Activated B cell treated with CpG ODN at 0.5 μM for 24 hours (primary cell): ENCODE results near the gene ZSCAN10. TPM values are rescaled to one million over a fixed set of nuclear protein-coding genes. Genes with fewer than 3 reads are reported as not detected.

ENCODE experiments used
- ATAC-seq: fragments of 200-7000 bp; cut with Tn5 transposase; one replicate; pipeline ENCODE4 v1.10.0; 2021; ENCODE audit warnings: low read depth, mild to moderate bottlenecking, moderate library complexity
- CTCF ChIA-PET: fragments of 350-600 bp; sonication (Branson Sonifier 250); formaldehyde crosslinking; loops from one replicate; lab custom pipeline; 2021; ENCODE audit warnings: antibody characterized with exemption; lab: Charles Lee
- POLR2A ChIA-PET: fragments of 350-600 bp; sonication (Branson Sonifier 250); formaldehyde crosslinking; loops from one replicate; lab custom pipeline; 2021; ENCODE audit warnings: antibody characterized with exemption; lab: Charles Lee
- DNase-seq: peaks from one replicate; pipeline ENCODE4 v3.0.0; 2022
- H3K27ac Mint-ChIP-seq: one replicate; pipeline ENCODE4 v1.8.0; 2020; ENCODE audit warnings: mixed read lengths
- H3K27me3 Mint-ChIP-seq: one replicate; pipeline ENCODE4 v1.8.0; 2021; ENCODE audit warnings: mixed read lengths
- H3K36me3 Mint-ChIP-seq: one replicate; pipeline ENCODE4 v1.8.0; 2021; ENCODE audit warnings: low read depth, mixed read lengths
- H3K4me1 Mint-ChIP-seq: one replicate; pipeline ENCODE4 v1.8.0; 2021; ENCODE audit warnings: mixed read lengths
- H3K4me3 Mint-ChIP-seq: one replicate; pipeline ENCODE4 v1.8.0; 2020; ENCODE audit warnings: mild to moderate bottlenecking, mixed read lengths
- H3K9me3 Mint-ChIP-seq: one replicate; pipeline ENCODE4 v1.8.0; 2020; ENCODE audit warnings: mixed read lengths
- CTCF ChIP-seq: fragments of 200-600 bp; IDR thresholded peaks from one replicate; pipeline ENCODE4 v1.8.0; 2022; ENCODE audit warnings: antibody characterized with exemption, mild to moderate bottlenecking
- intact Hi-C: fragments of 100-400 bp; cut with micrococcal nuclease; formaldehyde crosslinking; loops from one replicate; pipeline ENCODE4 v1.15.1; 2024
- total RNA-seq: library from RNA; stranded (reverse); gene quantifications from 2 replicates; pipeline ENCODE4 v1.2.3, GENCODE V29; 2022

The ZSCAN10 gene
- total RNA-seq, 1 donor from 2014 or later: not detected

DNA sequence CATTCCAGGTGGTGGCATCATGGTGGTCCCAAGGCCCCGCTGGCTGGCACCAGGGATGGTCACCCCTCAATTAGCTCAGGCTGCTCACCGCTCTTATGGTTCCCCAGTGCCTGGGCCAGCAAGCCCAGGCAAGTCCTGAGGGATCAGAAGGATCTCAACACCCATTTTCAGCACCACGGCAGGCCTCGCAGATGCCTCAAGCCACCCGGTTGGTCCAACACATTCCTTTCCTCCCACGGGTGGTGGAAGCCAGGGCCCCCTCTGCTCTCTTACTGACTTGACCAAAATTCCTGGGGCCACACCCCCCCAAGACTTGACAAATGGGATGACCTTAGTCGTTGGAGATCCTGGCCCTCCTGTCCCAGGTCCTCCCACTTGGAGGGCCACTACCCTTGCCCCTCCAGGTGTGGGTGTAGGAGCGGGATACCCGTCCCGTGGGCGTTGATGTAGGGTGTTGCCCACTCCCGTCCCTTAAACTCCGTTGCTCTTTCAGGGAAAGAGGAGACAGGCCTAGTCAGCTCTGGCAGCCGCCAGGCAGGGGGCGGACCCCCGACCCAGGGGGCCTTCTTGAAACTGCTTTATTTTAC lies 19.2 kb upstream of the ZSCAN10 start:
- ChIA-PET CTCF (interaction anchor here (0.6 to 0.9 kb wide), 2 partner anchors 11 to 59 kb away, joined by 3 to 5 read pairs; no protein-coding TSS in a partner anchor), POLR2A (interaction anchor here (0.7 to 1.9 kb wide), 2 partner anchors 11 to 17 kb away, joined by 4 to 5 read pairs; partner anchors contain the start of gene ZNF213)
- no peak overlapping the region for H3K4me3 Mint-ChIP-seq
- intact Hi-C loops: no loop called here
- H3K27me3 Mint-ChIP-seq: peaks cover 11% of the 10 kb centered on the region
- no peaks in the 10 kb centered on the region for H3K36me3 Mint-ChIP-seq
- H3K27ac Mint-ChIP-seq: no peak overlapping the region
- no peaks in the 10 kb centered on the region for H3K9me3 Mint-ChIP-seq
- no peak for TF ChIP-seq CTCF
- H3K4me1 Mint-ChIP-seq: peaks cover 5% of the 10 kb centered on the region
- DNase-seq (no peak), ATAC-seq (no peak)

GRCh38 chr16:3115561-3115960 lies 16.5 kb upstream of the ZSCAN10 start:
- ChIA-PET CTCF (interaction anchor here (0.8 kb wide), 1 partner anchor 87 kb away, joined by 3 read pairs; no protein-coding TSS in a partner anchor), POLR2A (interaction anchor here (1.0 kb wide), 1 partner anchor 34 kb away, joined by 3 read pairs; no protein-coding TSS in a partner anchor)
- no peaks in the 10 kb centered on the region for H3K36me3 Mint-ChIP-seq
- DNase-seq (no peak), ATAC-seq (no peak)
- H3K27me3 Mint-ChIP-seq: peaks cover 25% of the 10 kb centered on the region
- H3K4me3 Mint-ChIP-seq: no peak overlapping the region
- H3K27ac Mint-ChIP-seq: no peak overlapping the region
- no peaks in the 10 kb centered on the region for H3K4me1 Mint-ChIP-seq
- TF ChIP-seq CTCF: no peak
- intact Hi-C loops: no loop called here
- no peaks in the 10 kb centered on the region for H3K9me3 Mint-ChIP-seq

DNA sequence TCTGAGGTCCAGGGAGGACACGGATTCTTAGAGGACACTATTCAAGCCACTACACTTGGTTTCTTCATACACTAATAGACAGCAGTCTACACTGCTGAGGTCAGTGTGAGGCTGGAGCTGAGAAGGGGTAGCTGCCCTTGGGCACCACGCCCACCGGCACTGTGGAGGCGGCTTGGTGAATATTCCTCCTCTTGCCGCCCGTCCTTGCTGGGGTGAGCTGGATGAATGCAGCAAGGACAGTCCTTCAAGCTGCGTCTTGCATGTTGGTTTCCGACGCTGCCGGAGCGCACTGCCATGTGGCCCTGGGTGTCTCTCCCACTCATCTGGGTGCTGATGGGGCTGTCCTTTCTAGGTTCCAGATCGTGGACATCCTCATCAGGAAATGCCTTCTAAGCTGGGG lies 15.9 kb upstream of the ZSCAN10 start:
- POLR2A ChIA-PET: interaction anchor here (1.0 kb wide), 1 partner anchor 35 kb away, joined by 3 read pairs; no protein-coding TSS in a partner anchor
- Mint-ChIP-seq H3K4me3 (no peak overlapping the region), H3K36me3 (no peaks in the 10 kb centered on the region), H3K9me3 (no peaks in the 10 kb centered on the region), H3K27ac (no peak overlapping the region), H3K27me3 (peaks cover 26% of the 10 kb centered on the region), H3K4me1 (no peaks in the 10 kb centered on the region)
- ATAC-seq (no peak), DNase-seq (no peak)
- no peak for TF ChIP-seq CTCF
- CTCF ChIA-PET: interaction anchor here (0.8 kb wide), 1 partner anchor 86 kb away, joined by 3 read pairs; no protein-coding TSS in a partner anchor
- intact Hi-C loops: no loop called here

GRCh38 chr16:3113765-3114479 lies 14.8 kb upstream of the ZSCAN10 start:
- no peak for TF ChIP-seq CTCF
- Mint-ChIP-seq H3K4me1 (no peaks in the 10 kb centered on the region), H3K27me3 (peaks cover 26% of the 10 kb centered on the region)

More at GRCh38 chr16:3113765-3114479, 14.8 kb upstream of the ZSCAN10 start:
- Mint-ChIP-seq H3K9me3 (no peaks in the 10 kb centered on the region), H3K36me3 (no peaks in the 10 kb centered on the region), H3K4me3 (no peak overlapping the region), H3K27ac (no peak overlapping the region)
- intact Hi-C loops: no loop called here
- DNase-seq: no peak
- POLR2A ChIA-PET: interaction anchor here (1.0 kb wide), 1 partner anchor 9 kb away, joined by 3 read pairs; no protein-coding TSS in a partner anchor
- CTCF ChIA-PET: no interaction called here
- no peak for ATAC-seq
